CD4-positive, alpha-beta T cell treated with Interleukin-4 for 4 hours (primary cell): Measurements from ENCODE around the gene ADD3.

Experiments
- DNase-seq: peaks from one replicate; pipeline ENCODE4 v3.0.0-alpha.2; 2020

Gene ADD3

GRCh38 chr10:110074298-110074697 is 66.5 kb downstream of the ADD3 start:
- no peak for DNase-seq

DNA sequence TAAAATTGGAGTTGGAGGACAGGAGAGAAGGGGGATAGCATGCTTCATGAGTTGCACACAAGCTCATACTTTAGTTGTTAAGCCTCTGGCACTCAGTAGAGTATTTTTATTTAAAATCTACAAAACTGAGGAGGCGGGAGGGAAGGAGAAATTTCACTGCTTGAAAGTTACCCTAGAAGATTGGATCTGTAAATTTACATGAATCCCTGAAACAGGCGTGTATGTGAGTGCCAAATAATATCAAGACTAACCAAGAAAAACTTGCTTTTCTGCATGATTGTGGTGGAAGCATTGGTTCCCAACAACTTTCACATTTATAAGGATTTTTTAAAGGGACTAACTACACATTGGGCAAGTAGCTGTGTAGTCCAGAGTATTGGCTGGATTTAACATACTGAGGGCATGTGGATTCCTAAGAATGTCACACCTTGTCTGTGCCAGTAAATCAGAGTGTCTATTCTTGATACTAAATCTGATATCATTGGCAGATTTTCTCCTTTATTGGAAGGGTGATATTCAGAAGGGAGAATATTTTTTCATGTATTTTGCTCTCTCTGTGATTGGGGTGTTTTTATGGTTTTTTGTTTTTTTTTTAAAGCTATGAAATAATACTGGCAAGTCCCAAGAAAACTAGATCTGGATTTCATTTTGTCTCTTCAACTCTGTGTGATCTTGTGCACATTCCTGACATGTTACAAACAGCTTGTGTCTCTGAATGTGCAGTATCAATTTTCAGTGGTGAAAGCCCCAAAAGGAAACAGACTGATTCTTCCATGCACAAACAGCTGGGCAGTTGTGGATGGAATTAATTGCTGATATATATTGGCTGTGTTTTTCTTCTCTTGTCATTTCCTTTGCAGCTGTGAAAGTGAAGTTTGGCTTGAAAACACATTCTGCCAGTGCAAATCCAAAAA is 67.2 kb downstream of the ADD3 start:
- no peak for DNase-seq

- DNase-seq, result no peak
Measured at GRCh38 chr10:110075686-110076085, 67.9 kb downstream of the ADD3 start.

- DNase-seq, result peak; percentile 82
Measured at GRCh38 chr10:110076559-110077318, 69.0 kb downstream of the ADD3 start.

GRCh38 chr10:110077436-110078130 is 69.8 kb downstream of the ADD3 start:
- no peak for DNase-seq

GRCh38 chr10:110078317-110078716 is 70.5 kb downstream of the ADD3 start:
- DNase-seq, result no peak

GRCh38 chr10:110081911-110082310 is 74.1 kb downstream of the ADD3 start:
- DNase-seq, result peak; percentile 59

- no peak for DNase-seq
Measured at GRCh38 chr10:110083884-110084283, 76.1 kb downstream of the ADD3 start.

GRCh38 chr10:110087682-110088081 is 79.9 kb downstream of the ADD3 start:
- no peak for DNase-seq

DNA sequence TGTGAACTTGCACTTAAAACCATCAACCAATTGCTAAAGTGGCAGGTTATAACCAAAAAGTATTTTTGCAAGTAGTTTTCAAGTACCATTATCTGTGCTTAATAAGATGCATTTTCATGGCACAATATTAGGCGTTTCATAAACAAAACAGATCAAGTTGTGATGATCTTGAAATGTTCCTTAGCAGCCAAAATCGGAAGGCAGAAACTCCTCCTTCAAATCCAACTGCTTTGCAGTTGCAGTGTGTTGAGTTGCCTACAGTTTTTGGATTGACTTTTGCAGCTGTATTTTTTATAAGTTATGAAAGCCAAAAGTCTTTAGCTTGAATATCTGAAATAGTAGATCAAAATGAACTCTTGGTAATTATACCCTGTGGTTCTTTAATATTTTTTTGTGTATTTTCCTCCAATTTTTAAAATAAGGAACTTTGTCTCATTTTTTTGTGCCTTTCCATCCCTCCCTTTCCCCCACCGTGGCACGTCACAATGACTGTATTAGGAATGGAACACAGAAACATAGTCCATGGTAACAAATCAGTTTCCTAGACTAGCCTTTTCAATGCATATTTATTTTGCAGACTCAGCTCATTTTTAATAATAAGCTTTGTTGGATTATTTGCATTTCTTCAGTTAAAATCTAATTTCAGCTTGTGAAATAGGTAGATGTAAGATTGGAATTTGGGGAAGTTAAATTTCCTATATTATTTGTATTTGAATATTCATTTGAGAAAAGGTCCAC is 80.8 kb downstream of the ADD3 start:
- DNase-seq, result no peak

- DNase-seq, result no peak
Measured at GRCh38 chr10:110091830-110092229, 84.0 kb downstream of the ADD3 start.

DNA sequence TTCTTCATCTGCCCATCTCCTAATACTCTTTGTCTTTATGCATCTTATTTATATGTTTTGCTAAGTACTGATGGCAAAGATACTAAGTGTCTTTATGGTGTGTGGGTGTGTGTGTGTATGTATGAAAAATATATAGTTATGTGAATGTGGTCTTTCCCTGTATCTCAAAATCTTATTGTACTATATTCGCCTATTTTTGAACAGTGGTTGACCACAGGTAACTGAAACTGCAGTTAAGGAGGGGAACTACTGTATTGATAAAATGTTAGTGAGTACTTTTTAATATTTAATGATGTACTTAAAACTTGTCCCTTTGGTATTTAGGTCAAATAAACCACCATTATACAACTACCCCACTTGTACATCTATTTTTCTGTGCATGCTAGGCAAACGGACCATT is 85.9 kb downstream of the ADD3 start:
- no peak for DNase-seq

DNA sequence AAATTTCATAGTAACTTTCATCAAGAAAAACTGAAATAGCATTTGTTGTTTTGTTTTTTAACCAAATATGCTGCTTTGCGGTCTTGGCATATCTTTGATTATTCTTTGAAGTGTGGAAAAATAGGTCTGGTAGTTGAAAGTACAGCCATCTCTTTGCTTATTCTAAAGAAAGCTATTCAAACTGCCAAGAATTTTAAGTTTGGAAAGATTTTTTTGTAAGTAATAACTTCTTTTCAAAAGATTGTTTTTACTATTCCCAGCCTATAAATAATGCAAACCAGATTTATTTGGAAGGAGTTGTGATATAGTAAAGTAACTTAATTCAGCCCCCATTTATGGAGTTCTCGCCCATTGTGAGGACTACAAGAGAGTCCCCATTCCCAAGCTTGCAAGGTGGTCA is 87.0 kb downstream of the ADD3 start:
- no peak for DNase-seq

- DNase-seq, result no peak
Measured at GRCh38 chr10:110101464-110102144, 93.8 kb downstream of the ADD3 start.

- no peak for DNase-seq
Measured at GRCh38 chr10:110103921-110104461, 96.2 kb downstream of the ADD3 start.

DNA sequence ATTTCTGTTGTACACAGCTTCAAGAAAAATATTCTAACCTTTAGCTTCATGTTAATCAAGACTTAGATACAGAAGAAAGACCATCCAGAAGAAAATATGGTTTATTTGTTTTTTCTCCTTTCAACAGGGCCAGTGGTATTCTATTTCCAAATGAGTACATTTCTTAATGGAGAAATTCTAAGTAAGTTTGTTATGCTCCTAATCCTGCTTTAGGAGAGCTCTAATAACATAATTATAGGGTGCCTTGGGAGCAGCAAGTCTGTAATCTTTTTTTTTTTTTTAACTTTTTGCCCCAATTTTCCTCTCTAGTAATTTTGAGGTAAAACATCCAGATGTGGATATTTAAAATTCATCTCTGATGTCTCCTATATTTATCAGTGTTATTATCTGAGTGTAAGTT is 98.1 kb downstream of the ADD3 start:
- no peak for DNase-seq

- DNase-seq, result no peak
Measured at GRCh38 chr10:110107430-110107829, 99.6 kb downstream of the ADD3 start.

DNA sequence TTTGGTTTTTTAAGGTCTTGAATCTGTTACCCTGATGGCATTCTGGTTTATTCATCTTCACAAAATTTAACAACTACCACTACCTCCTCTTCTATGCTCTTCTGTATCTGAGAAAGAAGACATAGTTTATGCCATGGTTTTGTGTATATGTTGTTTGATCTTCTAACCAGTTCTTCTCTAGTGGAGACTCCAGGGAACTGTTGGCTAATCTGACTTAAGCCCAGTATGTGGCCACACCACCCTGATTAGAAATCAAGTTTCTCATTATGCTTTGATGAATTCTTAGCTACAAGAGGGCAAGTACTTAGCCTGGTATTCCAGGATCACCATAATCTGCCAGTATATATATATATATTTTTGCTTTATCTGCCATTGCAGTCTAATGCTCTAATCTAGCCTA is 100.1 kb downstream of the ADD3 start:
- no peak for DNase-seq

- DNase-seq, result no peak
Measured at GRCh38 chr10:110109511-110109910, 101.7 kb downstream of the ADD3 start.

- no peak for DNase-seq
Measured at GRCh38 chr10:110110338-110110737, 102.6 kb downstream of the ADD3 start.

- DNase-seq, result no peak
Measured at GRCh38 chr10:110113670-110114337, 106.0 kb downstream of the ADD3 start.
